Activated CD4-positive, alpha-beta T cell treated with anti-CD3 and anti-CD28 coated beads, Interleukin-2, Interleukin-6, amounts not matched to agents 100 ng/mL and 50 ng/mL, durations not matched to agents 16 hours and 8 hours (primary cell): Measurements from ENCODE around the gene ANO7.

ENCODE experiments used
- DNase-seq: peaks from one replicate; pipeline ENCODE4 v3.0.0-alpha.2; 2020

ANO7 gene

GRCh38 chr2:241229563-241230401, 41.3 kb downstream of the ANO7 start:
- no peak for DNase-seq

GRCh38 chr2:241230435-241230834, 42.0 kb downstream of the ANO7 start:
- no peak for DNase-seq

- DNase-seq: no peak
These were observed 44.5 kb downstream of the ANO7 start for GRCh38 chr2:241232736-241233575.

- DNase-seq: no peak
These were observed 45.8 kb downstream of the ANO7 start for GRCh38 chr2:241234066-241234790.

DNA sequence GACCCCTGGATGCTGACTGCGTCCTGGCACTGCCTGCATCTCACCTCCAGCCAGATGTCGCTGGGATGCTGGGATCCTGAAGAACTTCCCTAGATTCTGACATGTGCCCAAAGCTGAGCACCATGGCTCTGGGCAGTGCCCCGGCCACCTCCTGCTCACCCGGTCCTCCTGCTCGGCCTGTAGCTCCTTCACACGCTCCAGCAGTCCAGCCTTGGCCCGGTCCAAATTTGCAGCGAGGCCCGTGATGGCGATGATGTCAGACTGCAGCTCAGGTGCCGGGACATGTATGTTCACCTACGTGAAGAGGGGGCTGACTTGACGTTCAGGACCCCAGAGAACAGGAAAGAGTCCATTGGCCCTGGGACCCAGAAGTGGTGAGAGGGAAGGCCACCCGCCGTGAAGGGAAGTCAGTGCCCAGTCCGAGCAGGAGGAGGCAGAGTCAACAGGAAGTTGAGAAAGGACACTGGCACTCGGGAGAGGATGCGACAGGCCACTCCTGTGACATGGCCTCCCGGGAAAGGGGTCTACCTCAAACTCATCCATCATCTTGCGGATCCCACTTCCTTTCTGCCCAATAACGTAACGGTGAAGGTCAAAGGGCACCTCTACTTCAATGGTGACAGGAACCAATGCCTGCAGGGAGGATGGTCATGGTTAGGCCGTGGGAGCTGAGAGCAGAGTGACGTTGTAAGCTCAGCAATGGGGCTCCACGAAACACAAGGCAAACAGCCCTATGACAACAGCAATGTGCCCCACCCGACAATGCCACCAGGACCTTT, 46.7 kb downstream of the ANO7 start:
- DNase-seq: no peak

GRCh38 chr2:241235859-241236593, 47.5 kb downstream of the ANO7 start:
- no peak for DNase-seq

- DNase-seq: no peak
These were observed 48.6 kb downstream of the ANO7 start for GRCh38 chr2:241237047-241237446.

- DNase-seq: no peak
These were observed 49.5 kb downstream of the ANO7 start for GRCh38 chr2:241237949-241238371.

- no peak for DNase-seq
These were observed 50.3 kb downstream of the ANO7 start for GRCh38 chr2:241238693-241239198.

GRCh38 chr2:241239552-241240202, 51.2 kb downstream of the ANO7 start:
- no peak for DNase-seq

GRCh38 chr2:241240320-241241004, 52.0 kb downstream of the ANO7 start:
- no peak for DNase-seq

GRCh38 chr2:241241669-241242068, 53.2 kb downstream of the ANO7 start:
- DNase-seq: no peak

- no peak for DNase-seq
These were observed 53.8 kb downstream of the ANO7 start for GRCh38 chr2:241242306-241242705.

GRCh38 chr2:241244368-241244767, 55.9 kb downstream of the ANO7 start:
- no peak for DNase-seq

DNA sequence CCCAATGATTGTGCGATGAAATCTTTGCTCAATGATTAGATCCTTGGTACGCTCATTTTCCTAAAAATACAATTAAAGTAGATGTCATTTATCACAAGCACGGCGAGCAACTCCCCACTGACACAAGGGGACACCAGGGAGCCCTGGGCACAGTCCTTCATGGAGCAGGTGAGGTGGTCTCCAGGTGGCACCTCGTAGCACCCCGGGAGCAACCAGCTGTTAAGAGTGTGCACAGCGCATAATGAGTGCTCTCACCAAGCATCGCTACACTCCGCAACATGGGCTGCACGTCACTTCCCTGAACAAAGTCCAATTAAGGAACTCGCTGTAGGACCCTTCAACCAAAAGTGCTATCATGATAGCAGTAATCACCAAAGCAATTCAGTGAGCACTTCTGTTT, 59.8 kb downstream of the ANO7 start:
- DNase-seq: no peak

DNA sequence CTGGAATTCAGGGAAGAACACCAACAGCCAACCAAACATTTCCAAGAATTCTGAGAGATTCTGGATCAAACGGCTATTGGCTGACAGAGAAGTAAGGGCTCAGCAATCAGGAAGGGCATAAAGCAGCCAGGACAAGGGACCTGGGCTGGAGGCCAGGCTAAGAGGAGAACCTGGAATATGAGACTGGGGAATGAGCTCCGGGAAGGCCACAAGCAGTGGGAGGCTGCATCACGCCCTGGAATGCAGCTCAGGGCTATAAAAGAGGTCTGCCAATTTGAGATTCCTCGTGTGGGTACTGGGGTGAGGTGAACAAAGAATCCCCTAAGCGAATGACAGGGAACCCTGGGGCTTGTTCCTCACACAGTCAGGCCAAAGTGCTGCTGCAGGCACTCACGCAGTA, 60.4 kb downstream of the ANO7 start:
- DNase-seq: no peak

DNA sequence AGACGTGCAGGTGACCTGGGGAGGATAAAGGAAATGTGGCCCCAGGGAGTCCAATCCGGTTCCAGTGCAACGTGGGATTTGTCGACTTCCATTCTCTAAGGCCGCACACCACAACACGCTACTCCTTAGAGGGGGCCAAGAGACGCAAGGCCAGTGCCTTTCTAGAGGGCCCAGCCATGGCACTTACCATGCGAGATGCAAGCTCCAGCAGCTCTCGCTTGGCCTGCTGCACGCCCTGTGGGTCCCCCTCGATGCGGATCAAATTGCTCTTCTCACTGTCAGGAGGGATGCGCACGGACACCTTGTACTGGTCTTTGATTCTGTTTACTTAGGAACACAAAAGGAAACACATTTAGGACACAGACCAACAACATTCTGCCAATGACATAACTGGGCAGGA, 61.2 kb downstream of the ANO7 start:
- DNase-seq: no peak

GRCh38 chr2:241252778-241253475, 64.5 kb downstream of the ANO7 start:
- DNase-seq: no peak

- no peak for DNase-seq
These were observed 66.5 kb downstream of the ANO7 start for GRCh38 chr2:241254904-241255351.
